H9 (cell line): ENCODE data around the gene RAB11FIP5. TPM values are rescaled to one million over a fixed set of nuclear protein-coding genes. Genes with fewer than 3 reads are reported as not detected.

Experiments
- DNase-seq: peaks from one replicate; pipeline ENCODE4 v3.0.0-alpha.2; 2017
- H2AFZ ChIP-seq: one replicate; pipeline ENCODE4 v1.6.1; 2013; ENCODE audit warnings: mild to moderate bottlenecking, low read length, control low read depth, moderate library complexity
- H2AK5ac ChIP-seq: 2 replicates; pipeline ENCODE4 v1.6.1; 2013; ENCODE audit warnings: low read length, control low read depth, mixed read lengths; ENCODE audit not compliant: insufficient read length
- H2BK120ac ChIP-seq: one replicate; pipeline ENCODE4 v1.6.1; 2013; ENCODE audit warnings: low read depth, mild to moderate bottlenecking, low read length, control low read depth, inconsistent platforms; ENCODE audit not compliant: poor library complexity, severe bottlenecking
- H2BK12ac ChIP-seq: 2 replicates; pipeline ENCODE4 v1.6.1; 2013; ENCODE audit warnings: low read length, control low read depth, mixed read lengths, low read depth; ENCODE audit not compliant: insufficient read length
- H2BK15ac ChIP-seq: 2 replicates; pipeline ENCODE4 v1.6.1; 2013; ENCODE audit warnings: low read depth, low read length, control low read depth
- H2BK20ac ChIP-seq: one replicate; pipeline ENCODE4 v1.6.1; 2013; ENCODE audit warnings: low read depth, mild to moderate bottlenecking, low read length, control low read depth, inconsistent platforms; ENCODE audit not compliant: poor library complexity, severe bottlenecking
- H2BK5ac ChIP-seq: 2 replicates; pipeline ENCODE4 v1.6.1; 2013; ENCODE audit warnings: low read length, control low read depth, mixed read lengths; ENCODE audit not compliant: insufficient read length
- H3K14ac ChIP-seq: 2 replicates; pipeline ENCODE4 v1.6.1; 2013; ENCODE audit warnings: low read length, control low read depth; ENCODE audit not compliant: insufficient read depth
- H3K18ac ChIP-seq: 2 replicates; pipeline ENCODE4 v1.6.1; 2013; ENCODE audit warnings: low read depth, mild to moderate bottlenecking, mixed read lengths, low read length, control low read depth; ENCODE audit not compliant: insufficient read length
- H3K23ac ChIP-seq: 2 replicates; pipeline ENCODE4 v1.6.1; 2013; ENCODE audit warnings: low read length, control low read depth, mixed read lengths, low read depth; ENCODE audit not compliant: insufficient read length
- H3K23me2 ChIP-seq: 2 replicates; pipeline ENCODE4 v1.6.1; 2013; ENCODE audit warnings: low read depth, mild to moderate bottlenecking, mixed read lengths, low read length, control low read depth; ENCODE audit not compliant: insufficient read length, poor library complexity, severe bottlenecking
- H3K27ac ChIP-seq: 2 replicates; pipeline ENCODE4 v1.5.1; 2013; ENCODE audit warnings: low read length, control low read depth, mixed read lengths, low read depth; ENCODE audit not compliant: insufficient read length
- H3K27me3 ChIP-seq: 2 replicates; pipeline ENCODE4 v1.6.1; 2013; ENCODE audit warnings: low read length, control low read depth, inconsistent platforms; ENCODE audit not compliant: insufficient read depth
- H3K4ac ChIP-seq: 2 replicates; pipeline ENCODE4 v1.6.1; 2013; ENCODE audit warnings: low read depth, mild to moderate bottlenecking, control low read depth, inconsistent platforms, low read length, moderate library complexity
- H3K4me1 ChIP-seq: 2 replicates; pipeline ENCODE4 v1.6.1; 2013; ENCODE audit warnings: low read length, control low read depth, inconsistent platforms; ENCODE audit not compliant: insufficient read depth
- H3K4me2 ChIP-seq: 2 replicates; pipeline ENCODE4 v1.6.1; 2013; ENCODE audit warnings: low read length, control low read depth, mixed read lengths; ENCODE audit not compliant: insufficient read length, insufficient read depth
- H3K56ac ChIP-seq: 2 replicates; pipeline ENCODE4 v1.6.1; 2013; ENCODE audit warnings: low read depth, mild to moderate bottlenecking, mixed read lengths, low read length, control low read depth; ENCODE audit not compliant: insufficient read length
- H3K79me1 ChIP-seq: 2 replicates; pipeline ENCODE4 v1.6.1; 2013; ENCODE audit warnings: low read depth, mild to moderate bottlenecking, moderate library complexity, low read length, control low read depth, inconsistent platforms; ENCODE audit not compliant: insufficient read depth, poor library complexity, severe bottlenecking
- H3K79me2 ChIP-seq: 2 replicates; pipeline ENCODE4 v1.6.1; 2013; ENCODE audit warnings: low read length, control low read depth, inconsistent platforms; ENCODE audit not compliant: insufficient read depth
- H3K9ac ChIP-seq: 2 replicates; pipeline ENCODE4 v1.6.1; 2013; ENCODE audit warnings: low read length, control low read depth, mixed read lengths; ENCODE audit not compliant: insufficient read length; ENCODE audit errors: extremely low read depth
- H3K9me3 ChIP-seq: one replicate; pipeline ENCODE4 v1.6.1; 2013; ENCODE audit warnings: low read depth, low read length, inconsistent platforms; ENCODE audit not compliant: control insufficient read depth
- H3T11ph ChIP-seq: one replicate; pipeline ENCODE4 v1.6.1; 2013; ENCODE audit warnings: mild to moderate bottlenecking, low read length, control low read depth, inconsistent platforms
- H4K20me1 ChIP-seq: one replicate; pipeline ENCODE4 v1.6.1; 2013; ENCODE audit not compliant: control insufficient read depth, insufficient read length, insufficient read depth
- H4K5ac ChIP-seq: 2 replicates; pipeline ENCODE4 v1.6.1; 2013; ENCODE audit warnings: low read depth, mild to moderate bottlenecking, mixed read lengths, low read length, control low read depth; ENCODE audit not compliant: insufficient read length
- H4K8ac ChIP-seq: replicated peaks from 2 replicates; pipeline ENCODE4 v1.6.1; 2013; ENCODE audit warnings: low read length, control low read depth, mixed read lengths, low read depth; ENCODE audit not compliant: insufficient read length
- H4K91ac ChIP-seq: 2 replicates; pipeline ENCODE4 v1.6.1; 2013; ENCODE audit warnings: low read depth, mild to moderate bottlenecking, moderate library complexity, mixed read lengths, low read length, control low read depth; ENCODE audit not compliant: insufficient read length
- H3K27ac Mint-ChIP-seq, 3 experiments: 2 replicates in 2 of 3; 3 replicates in 1 of 3; pipeline ENCODE4 v1.8.0; 2020 to 2021; ENCODE audit warnings: mixed read lengths in 3 of 3, mild to moderate bottlenecking in 1 of 3, moderate library complexity in 1 of 3
- H3K27me3 Mint-ChIP-seq: 2 replicates; pipeline ENCODE4 v1.8.0; 2021; ENCODE audit warnings: low read depth, mild to moderate bottlenecking, moderate library complexity, mixed read lengths
- H3K36me3 Mint-ChIP-seq, 3 experiments: 2 replicates in 2 of 3; 3 replicates in 1 of 3; pipeline ENCODE4 v1.8.0; 2020 to 2021; ENCODE audit warnings: low read depth in 3 of 3, mixed read lengths in 3 of 3; ENCODE audit not compliant: insufficient read depth in 1 of 3
- H3K4me1 Mint-ChIP-seq, 2 experiments: 2 replicates each; pipeline ENCODE4 v1.8.0; 2020; ENCODE audit warnings: mixed read lengths in 2 of 2
- H3K4me3 Mint-ChIP-seq, 2 experiments: 2 replicates in 1 of 2; 3 replicates in 1 of 2; pipeline ENCODE4 v1.8.0; 2020 to 2021; ENCODE audit warnings: mild to moderate bottlenecking in 2 of 2, mixed read lengths in 2 of 2, moderate library complexity in 1 of 2
- H3K9me3 Mint-ChIP-seq, 2 experiments: 2 replicates in 1 of 2; 3 replicates in 1 of 2; pipeline ENCODE4 v1.8.0; 2020; ENCODE audit warnings: mild to moderate bottlenecking in 2 of 2, mixed read lengths in 2 of 2, moderate library complexity in 1 of 2
- WGBS: extraction: QIAGEN DNeasy Blood & Tissue Kit; methylation state at CpG from one replicate; pipeline ENCODE4 v1.1.7; 2013; ENCODE audit warnings: missing lambda C conversion rate, low lambda C conversion rate, mixed read lengths; ENCODE audit not compliant: insufficient read length; ENCODE audit errors: extremely low coverage; 5-methylcytosine and 5-hydroxymethylcytosine counted together
- total RNA-seq: library from RNA; stranded (reverse); gene quantifications from 2 replicates; pipeline ENCODE4 v1.2.1, GENCODE V29; 2021
- TF ChIP-seq, protein P1 (sequence below): fragments of 200-600 bp; sonication (generic); conservative IDR thresholded peaks from 3 replicates; pipeline ENCODE4 v1.8.0; 2021; ENCODE audit warnings: antibody characterized with exemption, mild to moderate bottlenecking

Gene RAB11FIP5
- total RNA-seq, 1 experiment from 2014 or later = 7.1 TPM

DNA sequence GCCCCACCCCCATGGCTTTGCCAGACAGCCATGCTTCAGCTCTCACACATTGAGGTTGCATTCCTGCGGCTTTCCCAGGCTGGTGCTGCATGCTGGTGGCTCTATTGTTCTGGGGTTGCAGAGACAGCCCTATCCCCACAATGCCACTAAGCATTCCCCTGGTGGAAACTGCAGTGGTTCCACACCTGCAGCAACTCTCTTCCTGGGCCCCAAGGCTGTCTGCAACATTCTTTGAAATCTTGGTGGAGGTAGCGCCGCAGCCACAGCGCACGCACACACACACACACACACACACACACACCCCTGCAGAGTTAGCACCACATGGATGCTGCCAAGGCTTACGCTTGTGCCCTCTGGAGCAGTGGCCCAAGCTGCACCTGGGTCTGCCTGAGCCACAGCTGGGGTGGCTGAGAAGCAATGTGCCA, 62.6 kb downstream of the RAB11FIP5 start:
- Histone ChIP-seq H3K9ac (no peak overlapping the region), H3K23me2 (no peaks in the 10 kb centered on the region), H2BK20ac (no peak overlapping the region), H4K5ac (no peak overlapping the region), H3T11ph (no peak overlapping the region), H2AK5ac (no peak overlapping the region), H2BK12ac (no peak overlapping the region), H3K4ac (no peak overlapping the region), H3K79me2 (no peaks in the 10 kb centered on the region), H3K27me3 (no peaks in the 10 kb centered on the region), H3K4me2 (no peak overlapping the region), H3K18ac (no peak overlapping the region), H2AFZ (no peak overlapping the region), H4K91ac (no peak overlapping the region), H2BK15ac (no peak overlapping the region), H3K23ac (no peak overlapping the region), H3K14ac (no peak overlapping the region; the same call in 1 of the 2 replicates), H2BK5ac (no peak overlapping the region), H4K8ac (no peak overlapping the region), H3K27ac (no peak overlapping the region), H3K56ac (no peak overlapping the region), H3K79me1 (no peaks in the 10 kb centered on the region), H3K4me1 (no peaks in the 10 kb centered on the region; the same call in 1 of the 2 replicates), H4K20me1 (no peaks in the 10 kb centered on the region), H2BK120ac (no peak overlapping the region), H3K9me3 (no peaks in the 10 kb centered on the region)
- no CpG with 5 or more reads among the region's 6 CpGs for WGBS
- Mint-ChIP-seq H3K27ac (peak overlapping the region in 2 of 3 experiments; percentile 92; a peak in 4 of 7 replicates), H3K27me3 (no peaks in the 10 kb centered on the region), H3K4me3 (no peak overlapping the region), H3K4me1 (peaks cover 17% of the 10 kb centered on the region in 2 experiments), H3K9me3 (no peaks in the 10 kb centered on the region), H3K36me3 (peaks cover under 1 to 21% (median 3%) of the 10 kb centered on the region in 3 experiments; a peak in 6 of 7 replicates)
- peak; percentile 63 for DNase-seq
- TF ChIP-seq, protein P1, sequence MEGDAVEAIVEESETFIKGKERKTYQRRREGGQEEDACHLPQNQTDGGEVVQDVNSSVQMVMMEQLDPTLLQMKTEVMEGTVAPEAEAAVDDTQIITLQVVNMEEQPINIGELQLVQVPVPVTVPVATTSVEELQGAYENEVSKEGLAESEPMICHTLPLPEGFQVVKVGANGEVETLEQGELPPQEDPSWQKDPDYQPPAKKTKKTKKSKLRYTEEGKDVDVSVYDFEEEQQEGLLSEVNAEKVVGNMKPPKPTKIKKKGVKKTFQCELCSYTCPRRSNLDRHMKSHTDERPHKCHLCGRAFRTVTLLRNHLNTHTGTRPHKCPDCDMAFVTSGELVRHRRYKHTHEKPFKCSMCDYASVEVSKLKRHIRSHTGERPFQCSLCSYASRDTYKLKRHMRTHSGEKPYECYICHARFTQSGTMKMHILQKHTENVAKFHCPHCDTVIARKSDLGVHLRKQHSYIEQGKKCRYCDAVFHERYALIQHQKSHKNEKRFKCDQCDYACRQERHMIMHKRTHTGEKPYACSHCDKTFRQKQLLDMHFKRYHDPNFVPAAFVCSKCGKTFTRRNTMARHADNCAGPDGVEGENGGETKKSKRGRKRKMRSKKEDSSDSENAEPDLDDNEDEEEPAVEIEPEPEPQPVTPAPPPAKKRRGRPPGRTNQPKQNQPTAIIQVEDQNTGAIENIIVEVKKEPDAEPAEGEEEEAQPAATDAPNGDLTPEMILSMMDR = no peak
